GM19372 (cell line): ENCODE data around the gene FMNL2.

Experiments used
- ATAC-seq: cut with Tn5 transposase; IDR thresholded peaks from one replicate; pipeline ENCODE4 v1.9.1; 2021; ENCODE audit warnings: mild to moderate bottlenecking, low read depth, moderate library complexity; ENCODE audit not compliant: unreplicated experiment

The FMNL2 gene

GRCh38 chr2:152337511-152337903, 2.5 kb downstream of the FMNL2 start:
- no peak for ATAC-seq

- ATAC-seq = no peak
These were observed 4.7 kb downstream of the FMNL2 start for GRCh38 chr2:152339556-152340286.

- ATAC-seq = no peak
These were observed 7.5 kb downstream of the FMNL2 start for GRCh38 chr2:152342259-152343046.

- ATAC-seq = no peak
These were observed 8.5 kb downstream of the FMNL2 start for GRCh38 chr2:152343426-152343825.

GRCh38 chr2:152344579-152345195, 9.7 kb downstream of the FMNL2 start:
- no peak for ATAC-seq

- no peak for ATAC-seq
These were observed 12.1 kb downstream of the FMNL2 start for GRCh38 chr2:152347076-152347475.

- ATAC-seq = no peak
These were observed 13.4 kb downstream of the FMNL2 start for GRCh38 chr2:152348388-152348787.

GRCh38 chr2:152349416-152349815, 14.4 kb downstream of the FMNL2 start:
- ATAC-seq = no peak

- ATAC-seq = no peak
These were observed 15.2 kb downstream of the FMNL2 start for GRCh38 chr2:152350155-152350679.

GRCh38 chr2:152352616-152353015, 17.6 kb downstream of the FMNL2 start:
- no peak for ATAC-seq

GRCh38 chr2:152353364-152353763, 18.4 kb downstream of the FMNL2 start:
- ATAC-seq = no peak

GRCh38 chr2:152354069-152354755, 19.2 kb downstream of the FMNL2 start:
- no peak for ATAC-seq

GRCh38 chr2:152354909-152355308, 19.9 kb downstream of the FMNL2 start:
- no peak for ATAC-seq

GRCh38 chr2:152355409-152355831, 20.4 kb downstream of the FMNL2 start:
- no peak for ATAC-seq

GRCh38 chr2:152359573-152360363, 24.8 kb downstream of the FMNL2 start:
- ATAC-seq = no peak

GRCh38 chr2:152363936-152364335, 29.0 kb downstream of the FMNL2 start:
- no peak for ATAC-seq

- no peak for ATAC-seq
These were observed 32.8 kb downstream of the FMNL2 start for GRCh38 chr2:152367547-152368390.

- no peak for ATAC-seq
These were observed 34.3 kb downstream of the FMNL2 start for GRCh38 chr2:152369176-152369860.
